C4-2B (cell line): Measurements from ENCODE around the gene MRGPRE.

Experiments
- CTCF ChIP-seq: fragments of 450-650 bp; conservative IDR thresholded peaks from 2 replicates; pipeline ENCODE4 v1.5.1; 2017; ENCODE audit warnings: mild to moderate bottlenecking
- ZFX ChIP-seq: fragments of 450-650 bp; IDR thresholded peaks from 2 replicates; pipeline ENCODE4 v1.6.1; 2017

- no peak for TF ChIP-seq CTCF
- no peak for TF ChIP-seq ZFX
Measured at GRCh38 chr11:3234846-3235245, 2.6 kb upstream of the MRGPRE start.
